Stimulated activated CD8-positive, alpha-beta memory T cell treated with anti-CD3 and anti-CD28 coated beads, Interleukin-15, amount 100 ng/mL, for 1 hour (primary cell): ENCODE data around the gene NCBP1.

Experiments used
- DNase-seq: peaks from one replicate; pipeline ENCODE4 v3.0.0-alpha.2; 2020; ENCODE audit warnings: low read depth

The NCBP1 gene

DNA sequence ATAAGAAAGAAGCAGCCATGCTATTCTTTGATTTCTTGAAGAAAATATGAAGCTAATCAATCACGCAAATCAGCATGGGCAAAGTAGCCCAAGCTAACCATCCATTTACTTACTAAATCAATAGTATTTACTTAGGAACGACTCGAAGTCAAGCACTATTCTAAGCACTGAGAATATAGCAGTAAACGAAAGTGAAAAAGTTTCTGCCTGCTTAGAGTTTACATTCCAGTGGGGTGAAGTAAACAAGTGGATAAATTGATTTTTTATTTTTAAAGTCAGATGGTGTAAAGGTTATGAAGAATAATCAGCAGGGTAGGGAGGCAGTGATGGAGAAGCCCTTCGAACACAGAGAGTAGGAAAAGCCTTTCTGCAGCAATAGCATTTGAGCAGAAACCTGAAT lies 6.0 kb upstream of the NCBP1 start:
- DNase-seq: no peak

- no peak for DNase-seq
These were observed 5.0 kb upstream of the NCBP1 start for GRCh38 chr9:97628668-97629067.

GRCh38 chr9:97629156-97629555 lies 4.5 kb upstream of the NCBP1 start:
- DNase-seq: no peak

- DNase-seq: no peak
These were observed 3.0 kb upstream of the NCBP1 start for GRCh38 chr9:97630591-97630990.

DNA sequence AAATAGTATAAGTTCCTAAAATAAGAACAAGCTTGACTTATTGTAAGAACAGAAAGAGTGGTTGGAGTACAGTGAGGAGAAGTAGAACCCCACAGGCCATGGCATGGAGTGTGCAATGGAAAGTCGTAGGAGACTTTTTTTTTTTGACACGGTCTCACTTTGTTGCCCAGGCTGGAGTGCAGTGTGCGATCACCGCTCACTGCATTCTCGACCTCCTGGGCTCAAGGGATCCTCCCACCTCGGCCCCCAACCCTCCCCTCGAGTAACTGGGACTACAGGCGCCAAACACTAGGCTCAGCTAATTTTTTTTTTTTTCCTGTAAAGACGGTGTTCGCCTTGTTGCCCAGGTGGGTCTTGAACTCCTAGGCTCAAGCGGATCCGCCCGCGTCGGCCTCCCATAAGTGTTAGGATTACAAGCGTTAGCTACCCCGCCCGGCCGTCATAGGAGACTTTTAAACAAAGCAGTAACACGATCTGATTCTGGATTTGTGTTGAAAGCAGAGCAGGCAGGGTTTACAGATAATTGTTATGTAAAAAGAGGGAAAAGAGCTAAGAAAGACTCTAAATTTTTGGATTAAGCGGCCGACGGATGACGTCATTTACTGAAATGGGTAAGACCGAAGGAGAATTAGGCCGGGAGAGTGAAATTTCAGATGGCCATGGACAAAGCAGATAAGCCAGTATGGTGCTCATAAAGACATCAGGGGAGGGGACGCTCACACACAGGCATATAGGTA lies 1.2 kb upstream of the NCBP1 start:
- no peak for DNase-seq

- no peak for DNase-seq
These were observed 354 bp downstream of the NCBP1 start for GRCh38 chr9:97633859-97634490.

- DNase-seq: no peak
These were observed 1.4 kb downstream of the NCBP1 start for GRCh38 chr9:97635026-97635425.

- no peak for DNase-seq
These were observed 3.3 kb downstream of the NCBP1 start for GRCh38 chr9:97636903-97637302.

DNA sequence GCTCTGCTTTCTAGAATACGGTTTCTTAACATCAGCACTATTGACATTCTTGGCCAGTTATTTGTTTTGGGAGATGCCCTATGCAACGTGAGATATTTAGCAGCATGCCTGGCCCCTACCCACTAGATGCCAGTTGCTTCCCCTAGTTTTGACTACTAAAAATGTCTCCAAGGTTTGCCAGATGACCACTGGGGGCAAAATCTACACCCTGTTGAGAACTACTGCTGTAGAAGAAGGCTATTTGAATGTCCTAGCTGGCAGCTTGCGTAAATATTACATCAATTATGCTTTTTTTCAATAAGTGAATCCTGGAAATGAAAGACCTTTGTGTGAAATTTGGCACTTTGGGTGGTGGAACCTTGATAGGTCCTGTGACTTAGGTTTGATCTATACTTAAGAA lies 5.0 kb downstream of the NCBP1 start:
- DNase-seq: no peak

DNA sequence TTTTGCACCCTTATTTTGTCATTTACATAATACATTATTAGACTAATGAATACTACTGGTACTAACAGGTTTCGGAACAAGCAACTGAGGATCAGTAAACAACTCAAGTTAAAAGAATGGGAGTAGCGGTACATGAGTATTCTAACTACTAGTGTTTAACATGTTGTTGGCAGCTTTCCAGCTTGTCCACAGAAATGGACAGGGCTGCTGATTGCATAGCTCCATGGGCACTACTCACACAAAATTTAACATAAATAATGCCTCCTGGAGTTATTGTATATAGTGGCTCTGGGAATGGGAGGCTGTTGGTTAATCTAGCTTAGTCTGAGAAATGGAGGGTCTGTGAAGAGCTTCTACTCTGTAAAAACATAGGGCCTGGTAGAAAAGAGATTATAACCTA lies 6.7 kb downstream of the NCBP1 start:
- no peak for DNase-seq

DNA sequence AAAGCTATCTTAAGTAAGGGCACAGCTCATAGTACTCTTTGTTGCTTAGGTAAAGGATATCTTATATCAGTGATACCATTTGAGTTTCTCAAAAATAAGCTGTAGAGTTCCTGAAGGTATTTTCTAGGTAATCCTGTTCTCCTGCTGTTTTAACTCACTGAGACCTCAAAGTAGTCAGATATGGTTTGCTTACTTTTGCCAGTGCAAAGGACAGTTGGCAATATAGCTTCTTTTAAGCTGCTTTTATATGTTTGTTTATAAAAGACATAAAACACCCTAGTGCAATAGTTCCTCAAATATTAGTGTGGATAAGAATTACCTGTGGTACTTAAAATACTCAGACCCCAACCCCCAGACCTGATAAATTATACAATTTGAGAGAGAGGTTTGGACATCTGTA lies 12.1 kb downstream of the NCBP1 start:
- no peak for DNase-seq

DNA sequence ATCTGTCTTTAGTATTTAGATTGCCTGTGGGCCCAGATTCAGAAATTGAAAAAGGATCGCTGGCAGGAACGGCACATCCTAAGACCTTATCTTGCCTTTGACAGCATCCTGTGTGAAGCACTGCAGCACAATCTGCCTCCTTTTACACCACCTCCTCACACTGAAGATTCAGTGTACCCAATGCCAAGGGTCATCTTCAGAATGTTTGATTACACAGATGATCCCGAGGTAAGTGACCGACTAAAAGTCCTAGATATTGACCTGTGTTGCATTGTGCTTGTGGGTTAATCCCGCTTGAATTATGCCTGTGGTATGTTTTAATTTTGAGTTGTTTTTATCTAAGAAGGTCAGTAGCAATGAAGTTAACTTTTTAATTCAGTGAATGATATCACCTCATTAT lies 14.4 kb downstream of the NCBP1 start:
- no peak for DNase-seq

DNA sequence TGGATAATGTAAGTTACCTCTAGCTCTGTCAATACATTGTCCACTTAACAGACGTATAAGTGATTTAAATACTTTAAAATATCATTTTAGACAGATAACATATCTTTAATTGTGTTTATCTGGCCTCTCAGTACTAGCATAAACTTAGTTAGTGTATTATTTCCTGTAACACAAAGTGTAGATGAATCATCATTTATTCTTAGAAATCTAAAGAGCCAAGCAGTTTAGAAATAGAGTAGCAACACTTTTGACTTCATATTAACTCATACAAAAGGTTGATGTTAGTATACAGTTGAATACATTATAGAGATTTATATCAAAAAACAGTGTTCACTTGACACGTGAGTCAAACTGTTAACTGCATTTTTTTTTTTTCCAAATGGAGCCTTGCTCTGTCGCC lies 18.0 kb downstream of the NCBP1 start:
- DNase-seq: no peak

DNA sequence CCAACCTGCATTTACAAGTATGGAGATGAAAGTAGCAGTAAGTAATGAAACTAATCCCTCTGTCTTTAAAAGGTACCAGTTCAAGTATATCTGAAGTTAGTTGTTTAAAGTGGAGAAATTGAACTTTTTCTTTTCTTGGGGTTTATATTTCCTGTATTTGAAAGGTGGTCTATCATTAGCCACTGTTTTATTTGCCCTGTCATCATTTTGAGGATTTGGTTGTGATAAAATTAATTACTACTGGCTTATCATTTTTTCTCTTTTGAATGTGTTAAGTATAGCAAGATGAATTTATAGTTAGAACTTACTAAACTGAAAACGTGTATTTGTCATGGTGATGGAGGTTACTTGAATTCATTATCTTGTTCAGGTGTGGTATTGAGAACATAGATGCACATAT lies 25.1 kb downstream of the NCBP1 start:
- no peak for DNase-seq

DNA sequence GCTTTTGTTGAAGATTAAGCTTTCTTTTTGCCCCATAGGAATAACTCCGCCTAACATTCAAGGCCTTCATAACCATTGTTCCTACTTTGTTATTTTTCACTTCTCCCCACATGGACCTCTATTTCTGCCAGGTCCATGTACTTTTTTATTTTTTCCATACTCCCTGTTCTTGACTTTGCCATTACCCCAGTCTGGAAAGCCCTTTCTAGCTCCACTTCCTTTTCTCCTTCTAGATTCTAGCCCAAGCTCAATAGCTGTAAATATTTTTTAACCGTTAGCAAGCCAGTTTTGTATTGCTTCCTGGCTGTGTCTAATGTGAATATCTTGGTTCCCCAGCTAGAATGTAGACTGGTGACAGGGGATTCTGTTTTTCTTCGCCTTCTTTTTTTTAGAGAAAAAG lies 26.1 kb downstream of the NCBP1 start:
- DNase-seq: no peak

- no peak for DNase-seq
These were observed 26.7 kb downstream of the NCBP1 start for GRCh38 chr9:97660340-97660739.

GRCh38 chr9:97660847-97661246 lies 27.2 kb downstream of the NCBP1 start:
- no peak for DNase-seq

DNA sequence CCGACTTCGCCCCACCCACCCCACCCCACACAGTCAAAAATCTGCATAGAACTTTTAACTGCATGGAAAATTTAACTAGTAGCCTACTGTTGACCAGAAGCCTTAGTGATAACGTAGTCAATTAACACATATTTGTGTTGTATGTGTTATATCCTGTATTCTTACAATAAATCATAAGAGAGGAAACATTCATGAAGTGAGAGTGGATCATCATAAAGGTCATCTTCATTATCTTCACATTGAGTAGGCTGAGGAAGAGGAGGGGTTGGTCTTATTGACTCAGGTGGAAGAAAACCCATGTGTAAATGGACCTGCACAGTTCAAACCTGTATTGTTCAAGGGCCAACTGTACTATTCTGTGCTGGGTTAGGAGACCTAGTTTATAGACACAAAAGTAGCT lies 32.1 kb downstream of the NCBP1 start:
- no peak for DNase-seq

GRCh38 chr9:97666907-97667686 lies 33.5 kb downstream of the NCBP1 start:
- no peak for DNase-seq

- no peak for DNase-seq
These were observed 34.9 kb downstream of the NCBP1 start for GRCh38 chr9:97668485-97668884.

GRCh38 chr9:97670586-97670985 lies 37.0 kb downstream of the NCBP1 start:
- DNase-seq: no peak

DNA sequence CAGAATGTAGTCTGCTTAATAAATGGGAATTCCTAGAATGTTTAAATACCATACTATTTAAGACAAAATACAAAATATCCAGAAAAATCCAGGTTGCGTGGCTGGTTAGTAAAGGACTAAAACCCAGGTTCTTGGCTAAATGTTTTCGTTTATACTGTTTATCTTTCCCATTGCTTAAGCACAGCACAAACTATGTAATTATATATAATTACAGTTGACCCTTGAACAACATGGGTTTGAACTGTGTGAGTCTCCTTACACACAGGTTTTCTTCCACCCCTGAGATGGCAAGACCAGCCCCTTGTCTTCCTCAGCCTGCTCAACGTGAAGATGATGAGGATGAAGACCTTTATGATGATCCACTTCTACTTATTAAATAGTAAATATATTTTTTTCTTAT lies 38.8 kb downstream of the NCBP1 start:
- DNase-seq: no peak

DNA sequence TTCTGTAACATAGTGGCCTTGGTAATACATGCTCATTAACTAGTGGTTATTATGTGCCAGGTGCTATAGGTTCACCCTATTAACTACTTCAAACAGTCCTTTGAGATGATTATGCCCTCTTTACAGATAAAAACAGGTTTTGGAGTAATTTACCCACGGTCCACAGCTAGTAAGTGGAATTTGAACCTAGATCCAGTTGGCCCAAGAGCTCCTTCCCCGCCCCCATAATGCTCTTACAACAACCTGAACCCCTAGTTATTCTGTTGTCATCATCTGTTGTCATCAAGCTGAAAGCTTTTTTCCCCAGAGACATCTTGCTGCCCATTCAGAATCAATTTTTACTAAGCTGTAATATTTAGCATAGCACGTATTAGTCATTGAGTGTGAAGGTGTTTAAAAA lies 40.3 kb downstream of the NCBP1 start:
- no peak for DNase-seq
